Thymus (tissue), 11 donors: ENCODE data around the gene FN3KRP. TPM values are rescaled to one million over a fixed set of nuclear protein-coding genes. Genes with fewer than 3 reads are reported as not detected.

Source experiments
- DNase-seq, 9 donors: peaks; one replicate each; pipeline ENCODE4 v3.0.0-alpha.2; 2013; ENCODE audit warnings: low spot score in 9 of 9, low read depth in 6 of 9, missing footprints in 1 of 9
- H3K27ac ChIP-seq, 2 donors: one replicate each; pipeline ENCODE4 v1.5.1; 2013; ENCODE audit warnings: control low read depth in 1 of 2, low read depth in 1 of 2, low read length in 1 of 2, mild to moderate bottlenecking in 1 of 2, moderate library complexity in 1 of 2
- H3K27me3 ChIP-seq, 2 donors: one replicate each; pipeline ENCODE4 v1.5.1; 2013; ENCODE audit warnings: low read length in 1 of 2; ENCODE audit not compliant: control insufficient read depth in 2 of 2, insufficient read depth in 1 of 2
- H3K36me3 ChIP-seq, 2 donors: one replicate each; pipeline ENCODE4 v1.5.1; 2013; ENCODE audit warnings: low read length in 1 of 2, mild to moderate bottlenecking in 1 of 2, moderate library complexity in 1 of 2; ENCODE audit not compliant: control insufficient read depth in 2 of 2, insufficient read depth in 2 of 2
- H3K4me1 ChIP-seq, 2 donors: one replicate each; pipeline ENCODE4 v1.5.1; 2013; ENCODE audit warnings: low read length in 2 of 2; ENCODE audit not compliant: control insufficient read depth in 2 of 2, insufficient read depth in 2 of 2
- H3K4me3 ChIP-seq, 2 donors: one replicate each; pipeline ENCODE4 v1.5.1; 2013; ENCODE audit warnings: low read length in 2 of 2, control low read depth in 1 of 2, mild to moderate bottlenecking in 1 of 2
- H3K9me3 ChIP-seq, 2 donors: one replicate each; pipeline ENCODE4 v1.5.1; 2013; ENCODE audit warnings: low read length in 1 of 2, mild to moderate bottlenecking in 1 of 2; ENCODE audit not compliant: control insufficient read depth in 2 of 2, insufficient read depth in 1 of 2
- WGBS: extraction: QIAGEN DNeasy Blood & Tissue Kit; methylation state at CpG from one replicate; pipeline ENCODE4 v1.1.7; 2013; 5-methylcytosine and 5-hydroxymethylcytosine counted together
- polyA plus RNA-seq: library from polyadenylated mRNA; stranded (reverse); fragments of 200-250 nt; gene quantifications from one replicate; pipeline ENCODE4 v1.2.3, GENCODE V29; 2013
- total RNA-seq: library from RNA; stranded (reverse); fragments of 120-200 nt; gene quantifications from one replicate; pipeline ENCODE4 v1.2.4, GENCODE V29; 2013
- donor health status: healthy.

FN3KRP gene
- total and polyA plus RNA-seq, 2 donors, result 12.2 to 37.6 TPM

DNA sequence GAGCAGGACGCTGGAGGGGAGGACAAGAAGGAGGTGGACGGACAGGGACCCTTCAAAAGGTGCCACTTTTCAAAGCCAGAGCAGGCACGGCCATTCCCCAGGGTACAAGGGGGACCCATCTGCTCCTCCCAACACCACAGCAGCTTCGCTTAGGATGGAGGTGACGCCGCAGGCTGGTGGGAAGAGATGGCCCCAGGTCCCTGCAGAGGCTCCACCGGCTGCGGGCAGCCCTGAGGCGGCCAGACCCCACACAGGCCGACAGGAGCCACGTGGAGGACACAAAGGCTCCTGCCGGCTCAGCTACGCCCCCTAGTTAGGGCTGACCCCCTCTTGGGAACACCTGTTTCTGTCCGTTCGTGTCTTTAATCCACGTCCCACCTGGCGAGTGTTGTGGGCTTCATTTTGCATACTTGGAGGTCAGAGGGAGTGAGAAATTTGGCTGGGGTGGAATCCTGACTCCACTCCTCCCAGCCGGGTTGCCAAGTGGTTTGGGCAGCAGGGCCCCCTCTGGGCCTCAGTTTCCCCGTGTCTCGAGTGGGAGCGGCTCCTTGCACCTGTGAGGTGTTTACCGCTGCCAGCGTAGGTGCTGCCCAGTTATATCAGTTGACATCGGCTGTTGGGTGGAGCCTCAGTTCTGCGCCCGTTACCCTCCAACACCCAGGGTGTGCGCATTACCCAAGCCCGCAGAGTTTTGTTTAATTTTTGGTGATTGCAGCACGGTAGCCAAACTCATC lies 5.8 kb upstream of the FN3KRP start:
- Histone ChIP-seq H3K36me3 (no peaks in the 10 kb centered on the region), H3K4me1 (no peaks in the 10 kb centered on the region), H3K4me3 (no peak overlapping the region), H3K9me3 (peaks cover 0 to 1% of the 10 kb centered on the region in 2 donors), H3K27ac (no peak overlapping the region), H3K27me3 (no peaks in the 10 kb centered on the region)
- DNase-seq, result no peak
- WGBS, result 88% methylated on average over 29 of the region's 29 CpGs

GRCh38 chr17:82713071-82713723 lies 3.3 kb upstream of the FN3KRP start:
- H3K27ac ChIP-seq, result no peak overlapping the region
- WGBS, result 95% methylated on average over 35 of the region's 35 CpGs
- no peak overlapping the region for H3K4me3 ChIP-seq
- H3K4me1 ChIP-seq, result peaks cover 8 to 17% of the 10 kb centered on the region in 2 donors
- H3K36me3 ChIP-seq, result peaks cover 0 to 1% of the 10 kb centered on the region in 2 donors
- no peaks in the 10 kb centered on the region for H3K27me3 ChIP-seq
- peaks cover 0 to 8% of the 10 kb centered on the region in 2 donors for H3K9me3 ChIP-seq
- no peak for DNase-seq

GRCh38 chr17:82718986-82719685 lies 2.6 kb downstream of the FN3KRP start:
- Histone ChIP-seq H3K27ac (no peak overlapping the region), H3K4me1 (peaks cover 8 to 17% of the 10 kb centered on the region in 2 donors), H3K9me3 (peaks cover 0 to 15% of the 10 kb centered on the region in 2 donors), H3K27me3 (no peaks in the 10 kb centered on the region), H3K36me3 (peaks cover 31 to 38% of the 10 kb centered on the region in 2 donors), H3K4me3 (no peak overlapping the region)
- WGBS, result 97% methylated on average over 18 of the region's 18 CpGs
- DNase-seq, result no peak

GRCh38 chr17:82720204-82720603 lies 3.7 kb downstream of the FN3KRP start:
- no peaks in the 10 kb centered on the region for H3K27me3 ChIP-seq
- H3K4me3 ChIP-seq, result no peak overlapping the region
- peaks cover 0 to 15% of the 10 kb centered on the region in 2 donors for H3K9me3 ChIP-seq
- peaks cover 31 to 38% of the 10 kb centered on the region in 2 donors for H3K36me3 ChIP-seq
- peaks cover 8 to 17% of the 10 kb centered on the region in 2 donors for H3K4me1 ChIP-seq
- H3K27ac ChIP-seq, result no peak overlapping the region
- no peak for DNase-seq
- WGBS, result 98% methylated on average over 19 of the region's 19 CpGs

DNA sequence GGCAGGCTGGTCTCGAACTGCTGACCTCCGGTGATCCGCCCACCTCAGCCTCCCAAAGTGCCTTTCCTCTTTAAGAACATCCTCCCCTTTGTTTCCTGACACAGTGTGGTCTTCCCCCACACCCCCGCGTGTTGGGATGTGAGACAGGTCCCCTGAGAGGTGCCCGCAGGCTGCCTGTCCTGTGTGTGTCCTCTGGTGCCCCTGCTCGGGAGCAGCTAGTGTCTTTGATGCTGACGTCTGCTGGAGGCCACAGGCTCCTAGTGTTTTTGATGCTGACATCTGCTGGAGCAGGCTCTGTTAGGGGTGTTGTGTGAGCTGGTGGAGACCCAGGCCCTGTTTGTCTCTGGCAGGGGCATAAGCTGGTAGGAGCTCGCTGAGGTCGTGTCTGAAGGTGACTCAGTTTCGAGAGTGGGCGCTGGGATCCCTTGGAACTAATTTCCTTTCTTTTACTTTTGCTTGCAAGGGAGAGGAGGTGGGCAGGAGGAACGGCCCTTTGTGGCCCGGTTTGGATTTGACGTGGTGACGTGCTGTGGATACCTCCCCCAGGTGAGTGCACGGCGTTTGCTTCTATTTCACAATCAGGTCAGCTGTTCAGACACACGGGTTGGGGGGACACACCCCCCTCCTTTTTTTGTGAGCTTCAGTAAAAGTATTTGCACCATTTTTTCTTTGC lies 6.0 kb downstream of the FN3KRP start:
- Histone ChIP-seq H3K27me3 (no peaks in the 10 kb centered on the region), H3K4me1 (peaks cover 3 to 6% of the 10 kb centered on the region in 2 donors), H3K9me3 (peaks cover 0 to 7% of the 10 kb centered on the region in 2 donors), H3K4me3 (no peak overlapping the region), H3K36me3 (peaks cover 45 to 52% of the 10 kb centered on the region in 2 donors), H3K27ac (no peak overlapping the region)
- 93% methylated on average over 19 of the region's 19 CpGs for WGBS
- no peak for DNase-seq

DNA sequence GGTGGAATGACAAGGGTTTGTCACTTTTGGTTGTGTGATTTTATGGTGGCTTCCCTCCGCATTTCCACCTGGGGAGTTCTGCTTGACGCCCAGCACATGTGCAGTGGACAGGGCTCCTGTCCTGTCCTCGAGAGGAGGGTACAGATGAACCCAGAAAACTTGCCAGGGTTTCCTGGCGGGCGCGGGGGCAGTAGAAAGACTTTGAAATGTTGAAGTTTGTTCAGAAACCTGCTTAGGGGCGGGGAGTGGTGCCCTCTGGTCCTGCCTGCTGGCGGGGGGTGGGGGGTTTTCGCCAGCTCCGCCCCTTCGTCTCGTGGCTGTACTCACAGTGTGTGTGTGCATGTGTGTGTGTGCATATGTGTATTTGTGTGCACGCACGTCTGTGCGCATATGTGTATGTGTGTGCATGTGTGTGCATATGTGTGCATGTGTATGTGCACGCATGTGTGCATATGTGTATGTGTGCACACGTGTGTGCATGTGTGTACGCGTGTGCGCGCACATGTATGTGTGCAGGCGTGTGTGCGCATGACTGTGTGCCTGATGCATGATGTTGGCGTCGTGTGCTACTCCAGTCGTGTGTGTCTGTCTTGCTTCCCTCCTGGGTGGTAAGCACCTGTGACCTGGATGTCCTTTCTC lies 6.8 kb downstream of the FN3KRP start:
- peaks cover 49 to 52% of the 10 kb centered on the region in 2 donors for H3K36me3 ChIP-seq
- no peak for DNase-seq
- H3K27ac ChIP-seq, result no peak overlapping the region
- no peak overlapping the region for H3K4me3 ChIP-seq
- WGBS, result 99% methylated on average over 26 of the region's 26 CpGs
- no peaks in the 10 kb centered on the region for H3K4me1 ChIP-seq
- peaks cover 0 to 7% of the 10 kb centered on the region in 2 donors for H3K9me3 ChIP-seq
- H3K27me3 ChIP-seq, result no peaks in the 10 kb centered on the region

- no peak for DNase-seq
- H3K27ac ChIP-seq, result no peak overlapping the region
These were observed 9.9 kb downstream of the FN3KRP start for GRCh38 chr17:82726427-82726826.

DNA sequence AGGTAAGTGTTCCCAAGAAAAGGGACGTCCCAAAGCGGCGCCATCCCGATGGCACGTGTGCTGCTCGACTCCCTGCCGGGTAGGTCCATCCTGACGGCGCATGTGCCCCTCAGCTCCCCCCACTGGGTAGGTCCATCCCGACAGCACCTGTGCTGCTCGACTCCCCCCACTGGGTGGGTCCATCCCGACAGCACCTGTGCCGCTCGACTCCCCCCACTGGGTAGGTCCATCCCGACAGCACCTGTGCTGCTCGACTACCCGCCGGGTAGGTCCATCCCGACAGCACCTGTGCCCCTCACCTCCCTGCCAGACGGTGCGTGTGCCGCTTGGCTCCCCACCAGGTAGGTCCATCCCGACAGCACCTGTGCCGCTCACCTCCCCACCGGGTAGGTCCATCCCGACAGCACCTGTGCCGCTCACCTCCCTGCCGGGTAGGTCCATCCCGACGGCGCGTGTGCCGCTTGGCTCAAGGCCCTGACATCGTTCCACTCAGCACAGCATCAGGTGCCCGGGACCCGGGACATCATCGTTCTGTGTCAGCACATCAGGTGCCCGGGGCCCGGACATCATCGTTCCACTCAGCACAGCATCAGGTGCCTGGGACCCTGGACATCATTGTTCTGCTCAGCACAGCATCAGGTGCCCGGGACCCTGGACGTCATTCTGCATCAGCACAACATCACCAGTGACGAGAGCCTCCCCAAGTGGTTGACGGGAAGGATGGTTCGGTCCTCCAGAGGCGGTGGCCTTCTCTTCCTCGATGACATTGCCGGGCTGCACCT lies 13.2 kb downstream of the FN3KRP start:
- WGBS, result 91% methylated on average over 48 of the region's 48 CpGs

More at GRCh38 chr17:82726427-82726826, 9.9 kb downstream of the FN3KRP start:
- peaks cover 37 to 55% of the 10 kb centered on the region in 2 donors for H3K36me3 ChIP-seq
- H3K27me3 ChIP-seq, result no peaks in the 10 kb centered on the region
- H3K4me1 ChIP-seq, result no peaks in the 10 kb centered on the region
- no peaks in the 10 kb centered on the region for H3K9me3 ChIP-seq
- 97% methylated on average over 10 of the region's 10 CpGs for WGBS
- H3K4me3 ChIP-seq, result no peak overlapping the region

More for the DNA sequence above, 13.2 kb downstream of the FN3KRP start:
- H3K27ac ChIP-seq, result no peak overlapping the region
- H3K27me3 ChIP-seq, result peaks cover 0 to 7% of the 10 kb centered on the region in 2 donors
- no peaks in the 10 kb centered on the region for H3K4me1 ChIP-seq
- no peak overlapping the region for H3K4me3 ChIP-seq
- no peak for DNase-seq
- peaks cover 34 to 61% of the 10 kb centered on the region in 2 donors for H3K36me3 ChIP-seq
- H3K9me3 ChIP-seq, result peaks cover 12 to 29% of the 10 kb centered on the region in 2 donors
